ENCODE data around the gene JOSD2. TPM values are rescaled to one million over a fixed set of nuclear protein-coding genes. Genes with fewer than 3 reads are reported as not detected.
A peak's percentile ranks its signal among the peaks of the same experiment; 100 is the strongest.

The JOSD2 gene
- total RNA-seq, 1 experiment from 2014 or later = 27.9 TPM

DNA sequence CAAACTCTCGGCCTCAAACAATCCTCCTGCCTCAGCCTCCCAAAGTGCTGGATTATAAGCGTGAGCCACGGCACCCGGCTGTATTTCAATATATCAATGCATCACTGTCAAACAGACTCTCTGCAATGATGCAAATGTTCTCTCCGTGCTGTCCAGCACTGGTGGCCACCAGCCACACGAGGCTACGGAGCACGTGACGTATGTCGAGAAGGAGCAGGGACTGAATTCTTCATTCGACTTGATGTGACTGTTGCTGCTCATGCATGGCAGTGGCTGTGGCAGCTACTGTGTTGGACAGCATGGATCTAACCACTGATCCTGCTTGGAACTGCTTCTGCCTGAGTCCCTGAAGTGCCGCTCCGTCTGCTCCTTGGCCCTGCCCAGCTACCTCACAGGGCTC, 47.5 kb upstream of the JOSD2 start:
- Mint-ChIP-seq H3K36me3 (ENCODE audit: insufficient read depth, unreplicated experiment) (no peaks in the 10 kb centered on the region), H3K4me1 (ENCODE audit: low read depth, unreplicated experiment) (peaks cover 6% of the 10 kb centered on the region), H3K27me3 (ENCODE audit: insufficient read depth, unreplicated experiment) (peaks cover 12% of the 10 kb centered on the region), H3K9me3 (ENCODE audit: unreplicated experiment) (no peaks in the 10 kb centered on the region), H3K27ac (ENCODE audit: unreplicated experiment) (no peak overlapping the region), H3K4me3 (ENCODE audit: unreplicated experiment) (peak overlapping the region; percentile 33)
- H3K4me3 ChIP-seq (ENCODE audit: low read depth, low read length) = no peak overlapping the region
- intact Hi-C loops (cut with micrococcal nuclease; ENCODE audit: unreplicated experiment) = no loop called here
- H3K4me1 ChIP-seq = peaks cover 11% of the 10 kb centered on the region
- no peaks in the 10 kb centered on the region for H3K9me3 ChIP-seq
- no TSS peak for BruUV-seq (replicated peaks)
- H3K36me3 ChIP-seq (ENCODE audit: control insufficient read depth, insufficient read depth, low read length) = no peaks in the 10 kb centered on the region
- TF ChIP-seq, protein P1, sequence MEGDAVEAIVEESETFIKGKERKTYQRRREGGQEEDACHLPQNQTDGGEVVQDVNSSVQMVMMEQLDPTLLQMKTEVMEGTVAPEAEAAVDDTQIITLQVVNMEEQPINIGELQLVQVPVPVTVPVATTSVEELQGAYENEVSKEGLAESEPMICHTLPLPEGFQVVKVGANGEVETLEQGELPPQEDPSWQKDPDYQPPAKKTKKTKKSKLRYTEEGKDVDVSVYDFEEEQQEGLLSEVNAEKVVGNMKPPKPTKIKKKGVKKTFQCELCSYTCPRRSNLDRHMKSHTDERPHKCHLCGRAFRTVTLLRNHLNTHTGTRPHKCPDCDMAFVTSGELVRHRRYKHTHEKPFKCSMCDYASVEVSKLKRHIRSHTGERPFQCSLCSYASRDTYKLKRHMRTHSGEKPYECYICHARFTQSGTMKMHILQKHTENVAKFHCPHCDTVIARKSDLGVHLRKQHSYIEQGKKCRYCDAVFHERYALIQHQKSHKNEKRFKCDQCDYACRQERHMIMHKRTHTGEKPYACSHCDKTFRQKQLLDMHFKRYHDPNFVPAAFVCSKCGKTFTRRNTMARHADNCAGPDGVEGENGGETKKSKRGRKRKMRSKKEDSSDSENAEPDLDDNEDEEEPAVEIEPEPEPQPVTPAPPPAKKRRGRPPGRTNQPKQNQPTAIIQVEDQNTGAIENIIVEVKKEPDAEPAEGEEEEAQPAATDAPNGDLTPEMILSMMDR (IDR thresholded peaks at IDR 0.05; ENCODE audit: insufficient read depth in 1 of 2, low read depth in 1 of 2, low read length in 1 of 2, severe bottlenecking in 1 of 2, unreplicated experiment in 1 of 2) = no peak
- ChIA-PET CTCF (no interaction called here), POLR2A (no interaction called here)
- DNase-seq = no peak
- no peaks in the 10 kb centered on the region for H3K27me3 ChIP-seq (replicated peaks; ENCODE audit: control insufficient read depth, insufficient read depth, low read length)

DNA sequence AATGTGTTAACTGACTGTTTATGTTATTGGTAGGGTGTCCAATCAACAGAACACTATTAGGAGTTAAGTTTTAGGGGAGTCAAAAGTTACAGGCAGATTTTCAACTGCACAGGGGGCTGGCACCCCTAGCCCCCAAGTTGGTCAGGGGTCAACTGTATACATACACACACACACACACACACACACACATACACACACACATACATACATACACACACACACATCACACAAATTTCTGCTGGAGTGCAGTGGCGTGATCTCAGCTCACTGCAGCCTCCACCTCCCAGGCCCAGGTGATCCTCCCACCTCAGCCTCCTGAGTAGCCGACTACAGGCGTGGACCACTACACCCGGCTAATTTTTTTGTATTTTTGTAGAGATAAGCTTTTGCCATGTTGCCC, 47.0 kb upstream of the JOSD2 start:
- Mint-ChIP-seq H3K27ac (ENCODE audit: unreplicated experiment) (no peak overlapping the region), H3K9me3 (ENCODE audit: unreplicated experiment) (no peaks in the 10 kb centered on the region), H3K27me3 (ENCODE audit: insufficient read depth, unreplicated experiment) (peaks cover 13% of the 10 kb centered on the region), H3K4me3 (ENCODE audit: unreplicated experiment) (peak overlapping the region; percentile 33), H3K4me1 (ENCODE audit: low read depth, unreplicated experiment) (peaks cover 6% of the 10 kb centered on the region), H3K36me3 (ENCODE audit: insufficient read depth, unreplicated experiment) (no peaks in the 10 kb centered on the region)
- POLR2A ChIA-PET = no interaction called here
- no peaks in the 10 kb centered on the region for H3K27me3 ChIP-seq (replicated peaks; ENCODE audit: control insufficient read depth, insufficient read depth, low read length)
- H3K9me3 ChIP-seq = no peaks in the 10 kb centered on the region
- no peak for DNase-seq
- H3K4me1 ChIP-seq = peaks cover 11% of the 10 kb centered on the region
- TF ChIP-seq, protein P1 (IDR thresholded peaks at IDR 0.05; ENCODE audit: insufficient read depth in 1 of 2, low read depth in 1 of 2, low read length in 1 of 2, severe bottlenecking in 1 of 2, unreplicated experiment in 1 of 2) = no peak
- CTCF ChIA-PET = interaction anchor here (1.5 kb wide), 1 partner anchor 34 kb away, joined by 5 read pairs; no protein-coding TSS in a partner anchor
- H3K36me3 ChIP-seq (ENCODE audit: control insufficient read depth, insufficient read depth, low read length) = no peaks in the 10 kb centered on the region
- no TSS peak for BruUV-seq (replicated peaks)
- no peak overlapping the region for H3K4me3 ChIP-seq (ENCODE audit: low read depth, low read length)
- intact Hi-C loops (cut with micrococcal nuclease; ENCODE audit: unreplicated experiment) = no loop called here

DNA sequence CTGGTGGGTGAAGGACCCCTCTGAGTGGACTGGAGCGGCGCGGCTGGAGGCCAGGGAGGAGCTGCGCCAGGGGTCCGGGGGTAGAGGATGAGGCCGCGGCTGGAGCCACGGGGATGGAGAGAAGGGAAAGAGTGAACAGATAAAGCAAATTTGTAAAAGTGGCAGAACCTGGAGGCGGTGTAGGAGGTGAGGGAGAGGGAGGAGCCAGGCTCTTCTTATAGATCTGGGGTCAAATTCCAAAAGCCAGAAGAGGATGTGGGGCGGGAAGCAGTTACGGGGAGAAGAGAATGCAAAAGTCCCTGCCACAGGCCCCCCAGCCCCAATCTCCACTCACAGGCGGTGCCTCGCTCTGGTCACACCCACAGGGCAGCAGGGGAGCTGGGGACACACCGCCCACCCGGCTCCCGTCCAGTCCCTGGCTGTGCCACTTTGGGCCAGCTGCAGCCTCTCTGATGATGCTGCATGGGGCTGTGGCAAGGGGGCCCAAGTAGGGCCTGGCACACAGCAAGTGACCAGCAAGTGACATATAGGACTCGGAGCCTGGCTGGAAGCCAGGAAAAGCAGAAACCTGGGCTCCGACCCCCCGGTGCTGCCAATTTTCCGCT, 46.1 kb upstream of the JOSD2 start:
- Histone ChIP-seq H3K9me3 (no peaks in the 10 kb centered on the region), H3K36me3 (ENCODE audit: control insufficient read depth, insufficient read depth, low read length) (no peaks in the 10 kb centered on the region), H3K4me3 (ENCODE audit: low read depth, low read length) (peak overlapping the region; percentile 45), H3K27me3 (replicated peaks; ENCODE audit: control insufficient read depth, insufficient read depth, low read length) (no peaks in the 10 kb centered on the region; the same call in 1 of the 2 replicates), H3K4me1 (peaks cover 11% of the 10 kb centered on the region)
- TF ChIP-seq, protein P1 (IDR thresholded peaks at IDR 0.05; ENCODE audit: insufficient read depth in 1 of 2, low read depth in 1 of 2, low read length in 1 of 2, severe bottlenecking in 1 of 2, unreplicated experiment in 1 of 2) = no peak
- Mint-ChIP-seq H3K27ac (ENCODE audit: unreplicated experiment) (no peak overlapping the region), H3K4me3 (ENCODE audit: unreplicated experiment) (peak overlapping the region; percentile 75), H3K36me3 (ENCODE audit: insufficient read depth, unreplicated experiment) (no peaks in the 10 kb centered on the region), H3K27me3 (ENCODE audit: insufficient read depth, unreplicated experiment) (peaks cover 16% of the 10 kb centered on the region), H3K4me1 (ENCODE audit: low read depth, unreplicated experiment) (peaks cover 6% of the 10 kb centered on the region), H3K9me3 (ENCODE audit: unreplicated experiment) (no peaks in the 10 kb centered on the region)
- intact Hi-C loops (cut with micrococcal nuclease; ENCODE audit: unreplicated experiment) = loop anchor here (2.0 kb wide), 1 partner anchor 188 kb away; no protein-coding TSS in a partner anchor
- ChIA-PET POLR2A (no interaction called here), CTCF (interaction anchor here (0.5 to 2.5 kb wide), 23 partner anchors 9 to 666 kb away, joined by 3 to 25 read pairs (median 5); partner anchors contain the start of gene JOSD2)
- BruUV-seq (replicated peaks) = no TSS peak
- peak in 1 of 2 experiments; percentile 34 for DNase-seq

Data from Caco-2 (cell line).